Fibroblast of pulmonary artery (primary cell): Measurements from ENCODE around the gene EFCAB6.

Experiments
- DNase-seq: peaks from one replicate; pipeline ENCODE4 v3.0.0-alpha.2; 2010; ENCODE audit warnings: low read depth
- H3K4me3 ChIP-seq: replicated peaks from 2 replicates; pipeline ENCODE4 v1.5.1; 2011; ENCODE audit warnings: low read depth, mild to moderate bottlenecking, control low read depth, low read length, moderate library complexity
- CTCF ChIP-seq: IDR thresholded peaks from 2 replicates; pipeline ENCODE4 v1.5.1; 2011; ENCODE audit warnings: mild to moderate bottlenecking, control low read depth, low read length, inconsistent platforms; ENCODE audit errors: missing control alignments

The EFCAB6 gene

GRCh38 chr22:43826142-43827002 is 14.3 kb upstream of the EFCAB6 start:
- peak; percentile 65 for DNase-seq
- peak; percentile 5 for TF ChIP-seq CTCF
- no peak overlapping the region for H3K4me3 ChIP-seq

GRCh38 chr22:43825651-43826050 is 13.5 kb upstream of the EFCAB6 start:
- DNase-seq = no peak
- TF ChIP-seq CTCF = no peak
- H3K4me3 ChIP-seq = no peak overlapping the region

GRCh38 chr22:43824724-43825420 is 12.8 kb upstream of the EFCAB6 start:
- DNase-seq = no peak
- no peak overlapping the region for H3K4me3 ChIP-seq
- no peak for TF ChIP-seq CTCF

- no peak for DNase-seq
- no peak overlapping the region for H3K4me3 ChIP-seq
- no peak for TF ChIP-seq CTCF
These were observed 12.0 kb upstream of the EFCAB6 start for GRCh38 chr22:43823911-43824665.

- TF ChIP-seq CTCF = no peak
- DNase-seq = no peak
- H3K4me3 ChIP-seq = no peak overlapping the region
These were observed 11.3 kb upstream of the EFCAB6 start for GRCh38 chr22:43823353-43823908.

- DNase-seq = no peak
- TF ChIP-seq CTCF = no peak
- H3K4me3 ChIP-seq = no peak overlapping the region
These were observed 9.7 kb upstream of the EFCAB6 start for GRCh38 chr22:43821606-43822425.
